ENCODE results near the gene STAT5A. TPM values are rescaled to one million over a fixed set of nuclear protein-coding genes. Genes with fewer than 3 reads are reported as not detected.
A peak's percentile ranks its signal among the peaks of the same experiment; 100 is the strongest.

STAT5A gene
- total and polyA plus RNA-seq, 8 donors: 10.5 to 19.8 (median 14.5) TPM

- intact Hi-C loops (cut with DNase I): no loop called here
- Histone ChIP-seq H3K36me3 (no peaks in the 10 kb centered on the region), H3K9me3 (no peaks in the 10 kb centered on the region), H3K4me1 (peaks cover 0 to 16% (median 0%) of the 10 kb centered on the region in 3 donors), H3K27ac (peak overlapping the region; percentile 86 to 93 (median 90)), H3K4me3 (peak overlapping the region; percentile 57 to 84 (median 76)), H3K27me3 (no peaks in the 10 kb centered on the region)
- FAIRE-seq (no peak), ATAC-seq (peak; percentile 47 to 65 (median 52)), DNase-seq (peak; percentile 70 to 89 (median 80))
- 1% methylated on average over 44 of the region's 44 CpGs for WGBS, 2 donors
- TF ChIP-seq, protein P1, sequence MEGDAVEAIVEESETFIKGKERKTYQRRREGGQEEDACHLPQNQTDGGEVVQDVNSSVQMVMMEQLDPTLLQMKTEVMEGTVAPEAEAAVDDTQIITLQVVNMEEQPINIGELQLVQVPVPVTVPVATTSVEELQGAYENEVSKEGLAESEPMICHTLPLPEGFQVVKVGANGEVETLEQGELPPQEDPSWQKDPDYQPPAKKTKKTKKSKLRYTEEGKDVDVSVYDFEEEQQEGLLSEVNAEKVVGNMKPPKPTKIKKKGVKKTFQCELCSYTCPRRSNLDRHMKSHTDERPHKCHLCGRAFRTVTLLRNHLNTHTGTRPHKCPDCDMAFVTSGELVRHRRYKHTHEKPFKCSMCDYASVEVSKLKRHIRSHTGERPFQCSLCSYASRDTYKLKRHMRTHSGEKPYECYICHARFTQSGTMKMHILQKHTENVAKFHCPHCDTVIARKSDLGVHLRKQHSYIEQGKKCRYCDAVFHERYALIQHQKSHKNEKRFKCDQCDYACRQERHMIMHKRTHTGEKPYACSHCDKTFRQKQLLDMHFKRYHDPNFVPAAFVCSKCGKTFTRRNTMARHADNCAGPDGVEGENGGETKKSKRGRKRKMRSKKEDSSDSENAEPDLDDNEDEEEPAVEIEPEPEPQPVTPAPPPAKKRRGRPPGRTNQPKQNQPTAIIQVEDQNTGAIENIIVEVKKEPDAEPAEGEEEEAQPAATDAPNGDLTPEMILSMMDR (IDR thresholded peaks at IDR 0.05): no peak
Observed at GRCh38 chr17:42276609-42277341, 11.5 kb upstream of the STAT5A start.

DNA sequence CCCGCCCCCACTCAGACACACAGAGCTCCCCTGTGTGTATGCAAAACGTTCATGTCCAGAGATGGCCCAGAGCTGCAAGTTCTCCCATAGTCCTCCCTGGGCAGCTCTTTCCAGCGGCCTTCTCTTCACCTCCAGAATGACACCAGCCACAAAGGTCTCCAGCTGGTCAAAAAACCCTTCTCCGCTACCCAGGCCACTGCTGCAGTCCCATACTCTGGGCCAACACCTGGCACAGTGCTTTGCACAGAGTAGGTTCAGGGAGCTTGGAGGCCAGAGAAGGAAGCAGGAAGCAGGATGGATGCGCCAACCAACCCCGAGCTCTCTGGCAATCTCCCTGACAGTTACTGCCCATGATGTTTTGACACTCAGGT lies 11.0 kb upstream of the STAT5A start:
- FAIRE-seq (no peak), ATAC-seq (peak in 3 of 4 donors; percentile 1 to 10 (median 2)), DNase-seq (no peak)
- Histone ChIP-seq H3K27me3 (no peaks in the 10 kb centered on the region), H3K4me3 (peak overlapping the region in 1 of 4 donors; percentile 84), H3K9me3 (no peaks in the 10 kb centered on the region), H3K4me1 (peaks cover 0 to 16% (median 0%) of the 10 kb centered on the region in 3 donors), H3K27ac (peak overlapping the region; percentile 86 to 93 (median 90)), H3K36me3 (no peaks in the 10 kb centered on the region)
- TF ChIP-seq, protein P1 (IDR thresholded peaks at IDR 0.05): no peak
- intact Hi-C loops (cut with DNase I): no loop called here
- 67 to 68% methylated on average over 6 of the region's 6 CpGs for WGBS, 2 donors

GRCh38 chr17:42279776-42280630 lies 8.3 kb upstream of the STAT5A start:
- no peaks in the 10 kb centered on the region for H3K36me3 ChIP-seq
- TF ChIP-seq, protein P1 (IDR thresholded peaks at IDR 0.05): no peak
- DNase-seq (no peak), FAIRE-seq (no peak), ATAC-seq (no peak)
- no peaks in the 10 kb centered on the region for H3K9me3 ChIP-seq
- H3K27me3 ChIP-seq: no peaks in the 10 kb centered on the region
- 85 to 99% methylated on average over 4 of the region's 4 CpGs for WGBS, 2 donors
- H3K4me3 ChIP-seq: no peak overlapping the region
- H3K27ac ChIP-seq: no peak overlapping the region
- intact Hi-C loops (cut with DNase I): no loop called here
- peaks cover 0 to 6% (median 0%) of the 10 kb centered on the region in 3 donors for H3K4me1 ChIP-seq

DNA sequence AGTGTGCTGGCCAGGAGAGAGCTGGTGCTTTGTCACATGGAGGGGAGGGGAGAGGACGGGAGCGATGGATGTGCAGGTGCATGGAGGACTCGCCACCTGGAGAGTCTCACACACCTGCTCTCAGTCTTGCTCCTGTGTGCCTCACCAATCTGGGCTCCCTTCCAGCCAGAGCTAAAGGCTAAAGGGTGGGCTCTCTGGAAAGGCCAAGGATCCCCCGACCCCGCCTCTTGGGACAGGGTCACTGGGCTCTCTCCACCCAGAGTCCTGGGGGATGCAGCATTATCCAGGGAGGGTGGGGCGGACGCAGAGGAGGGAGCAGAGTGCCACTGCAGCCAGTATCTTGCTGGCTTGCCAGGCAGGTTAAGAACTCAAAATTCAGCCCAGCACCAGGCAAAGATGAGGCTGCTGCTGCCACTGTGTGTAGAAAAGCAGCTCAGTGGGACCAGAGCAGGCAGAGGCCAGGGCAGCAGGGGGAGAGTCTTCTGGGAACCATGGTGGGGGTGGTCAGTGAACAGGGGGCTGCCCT lies 6.7 kb upstream of the STAT5A start:
- 29 to 46% methylated on average over 7 of the region's 7 CpGs for WGBS, 2 donors
- Histone ChIP-seq H3K4me1 (peaks cover 0 to 4% (median 0%) of the 10 kb centered on the region in 3 donors), H3K9me3 (no peaks in the 10 kb centered on the region), H3K27me3 (no peaks in the 10 kb centered on the region), H3K27ac (peak overlapping the region in 3 of 4 donors; percentile 1 to 28 (median 17)), H3K4me3 (no peak overlapping the region), H3K36me3 (no peaks in the 10 kb centered on the region)
- DNase-seq (peak; percentile 71 to 87 (median 82)), FAIRE-seq (no peak), ATAC-seq (peak; percentile 78 to 91 (median 84))
- intact Hi-C loops (cut with DNase I): no loop called here
- TF ChIP-seq, protein P1 (IDR thresholded peaks at IDR 0.05): no peak

Measured in pancreas (tissue), 10 donors.